Measurements from ENCODE around the gene TRPM1. TPM values are rescaled to one million over a fixed set of nuclear protein-coding genes. Genes with fewer than 3 reads are reported as not detected.

Gene TRPM1
- total RNA-seq, 1 donor from 2014 or later: not detected

DNA sequence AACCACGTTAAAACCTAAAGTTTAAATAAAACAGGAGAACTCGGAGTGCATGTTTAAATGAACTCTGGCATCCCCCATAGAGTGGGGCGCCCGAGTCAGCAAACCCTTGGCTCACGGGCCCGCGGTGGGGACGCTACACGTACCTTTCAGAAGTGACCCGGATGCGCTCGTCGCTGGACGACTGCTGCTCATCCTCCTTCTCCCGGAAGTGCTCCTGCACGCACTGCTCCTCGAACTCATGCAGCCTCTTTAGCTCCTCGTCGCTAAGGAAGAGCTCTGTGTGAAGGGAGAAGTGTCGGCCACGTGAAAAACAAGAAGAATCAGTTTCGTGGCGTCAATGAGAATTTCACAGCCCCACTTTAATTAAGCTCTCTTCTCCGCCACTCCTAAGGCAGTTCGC is 75.5 kb downstream of the TRPM1 start:
- H3K4me3 ChIP-seq (ENCODE audit: low read length in 3 of 3): no peak overlapping the region
- H3K4me1 ChIP-seq (ENCODE audit: control insufficient read depth in 3 of 3, insufficient read depth in 3 of 3, low read length in 3 of 3): peaks cover 0 to 2% (median 0%) of the 10 kb centered on the region in 3 donors
- H3K36me3 ChIP-seq (ENCODE audit: control insufficient read depth in 3 of 3, insufficient read depth in 3 of 3, low read length in 3 of 3): no peaks in the 10 kb centered on the region
- no peaks in the 10 kb centered on the region for H3K9me3 ChIP-seq (ENCODE audit: control insufficient read depth in 3 of 3, low read length in 3 of 3)
- no peak overlapping the region for H3K9ac ChIP-seq (ENCODE audit: low read depth in 1 of 3, low read length in 3 of 3)
- H3K27ac ChIP-seq (ENCODE audit: low read depth, low read length): no peak overlapping the region
- H3K27me3 ChIP-seq (ENCODE audit: control insufficient read depth in 3 of 3, insufficient read depth in 3 of 3, low read length in 3 of 3): no peaks in the 10 kb centered on the region

DNA sequence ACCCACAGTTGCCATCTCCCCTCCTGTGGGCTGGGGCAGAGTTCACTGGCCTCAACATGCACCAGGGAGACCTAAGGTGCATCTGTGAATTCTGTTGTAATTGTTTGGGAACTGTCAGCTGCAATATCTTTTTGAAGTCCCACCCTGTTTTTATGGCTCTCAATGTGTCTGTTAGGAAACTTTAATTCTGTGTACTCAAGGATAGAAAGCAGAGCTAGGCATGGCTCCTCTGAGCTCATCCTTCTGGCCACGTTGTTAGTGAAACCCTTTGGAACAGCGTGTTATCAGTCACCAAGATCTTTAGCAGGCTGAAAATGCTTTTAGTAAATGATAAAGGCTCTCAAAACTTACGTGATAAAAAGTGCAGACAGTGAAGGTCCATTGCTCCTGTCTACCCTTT is 76.5 kb downstream of the TRPM1 start:
- no peaks in the 10 kb centered on the region for H3K27me3 ChIP-seq (ENCODE audit: control insufficient read depth in 3 of 3, insufficient read depth in 3 of 3, low read length in 3 of 3)
- no peak overlapping the region for H3K4me3 ChIP-seq (ENCODE audit: low read length in 3 of 3)
- no peaks in the 10 kb centered on the region for H3K9me3 ChIP-seq (ENCODE audit: control insufficient read depth in 3 of 3, low read length in 3 of 3)
- H3K27ac ChIP-seq (ENCODE audit: low read depth, low read length): no peak overlapping the region
- peaks cover 0 to 2% (median 0%) of the 10 kb centered on the region in 3 donors for H3K4me1 ChIP-seq (ENCODE audit: control insufficient read depth in 3 of 3, insufficient read depth in 3 of 3, low read length in 3 of 3)
- no peak overlapping the region for H3K9ac ChIP-seq (ENCODE audit: low read depth in 1 of 3, low read length in 3 of 3)
- no peaks in the 10 kb centered on the region for H3K36me3 ChIP-seq (ENCODE audit: control insufficient read depth in 3 of 3, insufficient read depth in 3 of 3, low read length in 3 of 3)

DNA sequence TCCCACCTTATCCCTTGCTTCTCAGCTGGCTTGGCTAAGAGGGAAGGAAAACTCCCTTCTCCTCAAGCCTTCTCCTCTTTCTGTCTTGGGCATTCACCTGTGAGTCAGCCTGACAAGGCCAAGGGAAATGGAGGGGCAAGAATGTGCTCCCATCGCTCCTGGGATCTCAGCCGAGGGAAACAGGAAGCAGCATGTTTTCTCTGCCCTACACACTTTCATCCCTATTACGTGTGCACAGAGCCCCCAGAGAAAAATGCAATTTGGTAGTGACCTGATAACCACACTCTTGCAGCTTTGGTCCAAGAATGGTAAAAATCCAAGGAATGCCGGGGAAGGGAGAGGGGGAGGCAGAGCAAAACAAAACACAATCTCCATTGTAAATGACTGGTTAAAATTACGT is 77.2 kb downstream of the TRPM1 start:
- H3K9me3 ChIP-seq (ENCODE audit: control insufficient read depth in 3 of 3, low read length in 3 of 3): no peaks in the 10 kb centered on the region
- no peaks in the 10 kb centered on the region for H3K27me3 ChIP-seq (ENCODE audit: control insufficient read depth in 3 of 3, insufficient read depth in 3 of 3, low read length in 3 of 3)
- no peaks in the 10 kb centered on the region for H3K36me3 ChIP-seq (ENCODE audit: control insufficient read depth in 3 of 3, insufficient read depth in 3 of 3, low read length in 3 of 3)
- no peak overlapping the region for H3K27ac ChIP-seq (ENCODE audit: low read depth, low read length)
- H3K4me3 ChIP-seq (ENCODE audit: low read length in 3 of 3): no peak overlapping the region
- peaks cover 0 to 2% (median 0%) of the 10 kb centered on the region in 3 donors for H3K4me1 ChIP-seq (ENCODE audit: control insufficient read depth in 3 of 3, insufficient read depth in 3 of 3, low read length in 3 of 3)
- no peak overlapping the region for H3K9ac ChIP-seq (ENCODE audit: low read depth in 1 of 3, low read length in 3 of 3)

DNA sequence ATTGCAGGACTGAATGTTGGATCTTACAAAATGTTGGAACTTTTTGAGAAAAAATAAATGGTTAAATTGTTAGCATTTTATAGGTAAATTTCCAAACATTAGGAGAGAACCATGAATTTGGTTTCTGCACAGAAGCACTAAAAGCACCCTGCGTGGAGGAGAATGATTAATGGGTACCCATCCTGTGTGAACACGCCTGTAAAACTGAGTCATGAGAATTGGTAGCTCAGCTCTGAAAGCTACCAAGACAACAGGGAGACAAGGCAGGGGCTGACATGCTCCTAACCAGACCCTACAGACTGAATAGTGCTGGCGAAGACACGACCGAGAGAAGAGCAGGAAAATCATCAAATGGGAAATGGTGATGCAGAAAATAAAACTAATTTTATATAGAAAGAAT is 77.7 kb downstream of the TRPM1 start:
- no peaks in the 10 kb centered on the region for H3K36me3 ChIP-seq (ENCODE audit: control insufficient read depth in 3 of 3, insufficient read depth in 3 of 3, low read length in 3 of 3)
- no peak overlapping the region for H3K4me3 ChIP-seq (ENCODE audit: low read length in 3 of 3)
- H3K27me3 ChIP-seq (ENCODE audit: control insufficient read depth in 3 of 3, insufficient read depth in 3 of 3, low read length in 3 of 3): no peaks in the 10 kb centered on the region
- H3K9me3 ChIP-seq (ENCODE audit: control insufficient read depth in 3 of 3, low read length in 3 of 3): no peaks in the 10 kb centered on the region
- H3K9ac ChIP-seq (ENCODE audit: low read depth in 1 of 3, low read length in 3 of 3): no peak overlapping the region
- no peak overlapping the region for H3K27ac ChIP-seq (ENCODE audit: low read depth, low read length)
- H3K4me1 ChIP-seq (ENCODE audit: control insufficient read depth in 3 of 3, insufficient read depth in 3 of 3, low read length in 3 of 3): peaks cover 0 to 2% (median 0%) of the 10 kb centered on the region in 3 donors

DNA sequence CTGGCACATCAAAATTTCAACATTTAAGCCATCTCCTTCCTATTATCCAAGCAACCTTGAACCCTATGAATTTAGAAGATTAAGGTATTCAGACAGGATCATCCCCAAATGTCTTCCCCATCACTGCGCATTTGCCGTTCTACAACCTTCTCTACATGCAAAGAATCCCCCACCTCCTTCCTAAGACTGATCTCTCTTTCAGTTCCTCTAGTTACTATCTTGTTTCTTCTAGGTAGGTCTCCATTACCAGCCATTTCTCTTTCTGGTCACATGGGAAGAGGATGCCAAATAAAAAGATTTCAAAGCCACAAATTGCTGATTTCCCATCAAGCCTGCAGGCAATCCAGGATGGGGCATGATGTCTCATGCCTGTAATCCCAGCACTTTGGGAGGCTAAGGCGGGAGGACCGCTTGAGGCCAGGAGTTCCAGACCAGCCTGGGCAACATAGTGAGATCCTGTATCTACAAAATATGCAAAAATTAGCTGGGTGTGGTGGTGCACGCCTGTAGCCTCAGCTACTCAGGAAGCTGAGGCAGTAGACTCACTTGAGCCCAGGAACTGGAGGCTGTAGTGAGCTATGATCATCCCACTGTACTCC is 80.4 kb downstream of the TRPM1 start:
- Histone ChIP-seq H3K36me3 (ENCODE audit: control insufficient read depth in 3 of 3, insufficient read depth in 3 of 3, low read length in 3 of 3) (no peaks in the 10 kb centered on the region), H3K27me3 (ENCODE audit: control insufficient read depth in 3 of 3, insufficient read depth in 3 of 3, low read length in 3 of 3) (no peaks in the 10 kb centered on the region), H3K4me1 (ENCODE audit: control insufficient read depth in 3 of 3, insufficient read depth in 3 of 3, low read length in 3 of 3) (peaks cover 0 to 2% (median 0%) of the 10 kb centered on the region in 3 donors), H3K27ac (ENCODE audit: low read depth, low read length) (no peak overlapping the region), H3K9me3 (ENCODE audit: control insufficient read depth in 3 of 3, low read length in 3 of 3) (no peaks in the 10 kb centered on the region), H3K9ac (ENCODE audit: low read depth in 1 of 3, low read length in 3 of 3) (no peak overlapping the region), H3K4me3 (ENCODE audit: low read length in 3 of 3) (no peak overlapping the region)

DNA sequence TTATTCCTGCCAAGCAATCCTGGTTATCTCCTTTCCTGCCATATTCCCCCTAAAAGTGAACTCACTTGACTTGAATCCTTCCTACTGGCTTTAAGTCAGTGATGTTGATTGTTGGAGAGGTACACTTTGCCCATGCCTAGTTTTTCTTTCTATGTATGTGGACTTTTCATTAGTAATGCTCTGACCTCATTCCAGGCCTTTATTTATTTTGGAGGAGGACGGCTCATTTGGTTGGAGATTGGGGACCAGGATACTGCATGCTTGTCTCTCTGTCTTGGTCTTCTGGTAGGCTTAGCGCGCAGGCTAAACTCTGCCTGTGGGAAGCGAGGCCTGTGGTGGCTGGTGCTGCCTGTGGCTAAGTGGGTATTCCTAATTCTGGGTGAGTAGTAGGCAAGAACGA is 81.0 kb downstream of the TRPM1 start:
- peaks cover 0 to 2% (median 0%) of the 10 kb centered on the region in 3 donors for H3K4me1 ChIP-seq (ENCODE audit: control insufficient read depth in 3 of 3, insufficient read depth in 3 of 3, low read length in 3 of 3)
- no peak overlapping the region for H3K4me3 ChIP-seq (ENCODE audit: low read length in 3 of 3)
- no peak overlapping the region for H3K27ac ChIP-seq (ENCODE audit: low read depth, low read length)
- H3K9me3 ChIP-seq (ENCODE audit: control insufficient read depth in 3 of 3, low read length in 3 of 3): no peaks in the 10 kb centered on the region
- H3K9ac ChIP-seq (ENCODE audit: low read depth in 1 of 3, low read length in 3 of 3): no peak overlapping the region
- no peaks in the 10 kb centered on the region for H3K27me3 ChIP-seq (ENCODE audit: control insufficient read depth in 3 of 3, insufficient read depth in 3 of 3, low read length in 3 of 3)
- no peaks in the 10 kb centered on the region for H3K36me3 ChIP-seq (ENCODE audit: control insufficient read depth in 3 of 3, insufficient read depth in 3 of 3, low read length in 3 of 3)

DNA sequence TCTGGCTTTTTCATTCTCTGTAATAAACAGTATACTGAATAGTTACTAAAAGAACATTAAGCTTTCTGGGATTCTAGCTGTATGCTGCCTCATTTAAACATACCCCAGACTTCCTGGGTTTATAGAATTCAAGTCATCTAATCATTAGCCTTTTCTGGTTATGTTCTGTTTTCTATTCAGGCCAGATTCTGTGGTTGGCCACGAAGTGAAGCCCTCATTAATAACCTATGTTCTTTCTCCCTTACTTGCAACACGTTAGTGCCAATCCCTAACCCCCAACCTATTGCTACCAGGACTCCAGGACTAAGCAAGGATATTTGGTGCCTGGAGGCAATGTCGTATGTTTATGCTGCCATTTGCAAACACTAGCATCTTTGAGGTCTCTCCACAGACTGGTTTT is 81.5 kb downstream of the TRPM1 start:
- H3K4me1 ChIP-seq (ENCODE audit: control insufficient read depth in 3 of 3, insufficient read depth in 3 of 3, low read length in 3 of 3): peaks cover 0 to 2% (median 0%) of the 10 kb centered on the region in 3 donors
- H3K36me3 ChIP-seq (ENCODE audit: control insufficient read depth in 3 of 3, insufficient read depth in 3 of 3, low read length in 3 of 3): no peaks in the 10 kb centered on the region
- no peak overlapping the region for H3K9ac ChIP-seq (ENCODE audit: low read depth in 1 of 3, low read length in 3 of 3)
- no peak overlapping the region for H3K4me3 ChIP-seq (ENCODE audit: low read length in 3 of 3)
- H3K27ac ChIP-seq (ENCODE audit: low read depth, low read length): no peak overlapping the region
- H3K9me3 ChIP-seq (ENCODE audit: control insufficient read depth in 3 of 3, low read length in 3 of 3): no peaks in the 10 kb centered on the region
- no peaks in the 10 kb centered on the region for H3K27me3 ChIP-seq (ENCODE audit: control insufficient read depth in 3 of 3, insufficient read depth in 3 of 3, low read length in 3 of 3)

DNA sequence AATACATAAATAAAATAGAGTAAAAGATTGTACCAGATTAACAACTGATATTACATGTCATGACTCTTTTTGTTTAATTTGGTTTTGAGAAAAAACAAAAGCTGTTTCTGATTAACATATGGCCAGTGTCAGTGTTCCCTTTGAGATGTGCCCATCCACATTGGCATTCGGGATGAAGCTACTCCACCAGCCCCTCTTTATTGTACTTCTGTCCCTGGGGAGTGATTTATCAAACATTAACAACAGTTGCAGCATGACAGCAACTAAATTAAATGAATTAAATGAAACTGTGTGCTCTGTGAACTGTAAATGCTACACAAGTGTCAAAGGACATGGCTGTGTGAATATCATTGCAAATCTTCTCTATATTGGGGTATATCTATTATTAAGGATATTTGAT is 84.2 kb downstream of the TRPM1 start:
- Histone ChIP-seq H3K4me1 (ENCODE audit: control insufficient read depth in 3 of 3, insufficient read depth in 3 of 3, low read length in 3 of 3) (no peaks in the 10 kb centered on the region), H3K36me3 (ENCODE audit: control insufficient read depth in 3 of 3, insufficient read depth in 3 of 3, low read length in 3 of 3) (no peaks in the 10 kb centered on the region), H3K4me3 (ENCODE audit: low read length in 3 of 3) (no peak overlapping the region), H3K27ac (ENCODE audit: low read depth, low read length) (no peak overlapping the region), H3K27me3 (ENCODE audit: control insufficient read depth in 3 of 3, insufficient read depth in 3 of 3, low read length in 3 of 3) (no peaks in the 10 kb centered on the region), H3K9ac (ENCODE audit: low read depth in 1 of 3, low read length in 3 of 3) (no peak overlapping the region), H3K9me3 (ENCODE audit: control insufficient read depth in 3 of 3, low read length in 3 of 3) (peaks cover 0 to 5% (median 0%) of the 10 kb centered on the region in 3 donors)

DNA sequence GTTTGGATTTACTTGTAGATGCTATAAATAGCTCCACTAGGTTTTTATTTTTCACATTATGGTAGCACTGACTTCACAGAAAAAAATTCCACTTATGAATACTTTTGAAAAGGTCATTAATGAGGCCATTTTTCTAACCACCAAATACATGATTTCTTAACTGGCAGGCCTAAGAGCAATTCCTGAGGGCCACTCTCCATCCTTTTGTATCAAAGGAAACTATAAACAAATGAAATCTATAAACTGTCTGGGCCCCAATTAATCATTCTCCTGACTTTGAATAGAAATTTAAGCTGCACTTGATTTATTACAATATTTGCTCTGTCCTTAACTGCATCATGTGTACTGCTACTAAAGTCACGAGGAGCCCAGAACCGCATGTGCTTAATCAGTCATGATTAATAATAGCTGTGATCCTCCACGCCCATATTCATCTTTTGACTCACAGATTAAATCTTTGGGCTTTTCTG is 85.0 kb downstream of the TRPM1 start:
- Histone ChIP-seq H3K9ac (ENCODE audit: low read depth in 1 of 3, low read length in 3 of 3) (no peak overlapping the region), H3K36me3 (ENCODE audit: control insufficient read depth in 3 of 3, insufficient read depth in 3 of 3, low read length in 3 of 3) (no peaks in the 10 kb centered on the region), H3K4me1 (ENCODE audit: control insufficient read depth in 3 of 3, insufficient read depth in 3 of 3, low read length in 3 of 3) (no peaks in the 10 kb centered on the region), H3K4me3 (ENCODE audit: low read length in 3 of 3) (no peak overlapping the region), H3K27me3 (ENCODE audit: control insufficient read depth in 3 of 3, insufficient read depth in 3 of 3, low read length in 3 of 3) (no peaks in the 10 kb centered on the region), H3K27ac (ENCODE audit: low read depth, low read length) (no peak overlapping the region), H3K9me3 (ENCODE audit: control insufficient read depth in 3 of 3, low read length in 3 of 3) (peaks cover 0 to 5% (median 0%) of the 10 kb centered on the region in 3 donors)

DNA sequence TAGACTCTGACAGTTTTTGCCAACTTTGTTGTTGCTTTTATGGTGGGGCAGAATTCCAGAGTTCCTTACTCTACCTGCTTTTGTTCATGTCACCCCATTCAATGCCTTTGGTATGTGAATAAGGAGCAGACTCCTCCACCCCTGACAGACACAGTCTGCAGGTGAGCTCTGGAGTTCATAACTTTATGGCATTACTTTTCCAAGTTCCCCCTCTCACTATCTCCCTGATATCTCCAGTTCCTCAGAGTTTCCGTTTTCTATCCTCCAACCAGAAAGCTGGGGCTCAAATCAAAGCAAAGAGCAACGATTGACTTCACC is 87.0 kb downstream of the TRPM1 start:
- Histone ChIP-seq H3K4me3 (ENCODE audit: low read length in 3 of 3) (no peak overlapping the region), H3K9me3 (ENCODE audit: control insufficient read depth in 3 of 3, low read length in 3 of 3) (peaks cover 0 to 5% (median 0%) of the 10 kb centered on the region in 3 donors), H3K27ac (ENCODE audit: low read depth, low read length) (no peak overlapping the region), H3K36me3 (ENCODE audit: control insufficient read depth in 3 of 3, insufficient read depth in 3 of 3, low read length in 3 of 3) (no peaks in the 10 kb centered on the region), H3K27me3 (ENCODE audit: control insufficient read depth in 3 of 3, insufficient read depth in 3 of 3, low read length in 3 of 3) (no peaks in the 10 kb centered on the region), H3K4me1 (ENCODE audit: control insufficient read depth in 3 of 3, insufficient read depth in 3 of 3, low read length in 3 of 3) (no peaks in the 10 kb centered on the region), H3K9ac (ENCODE audit: low read depth in 1 of 3, low read length in 3 of 3) (no peak overlapping the region)

Measured in skeletal muscle tissue (tissue), 4 donors.